CD4-positive, alpha-beta T cell (primary cell): ENCODE results near the gene ALG9. TPM values are rescaled to one million over a fixed set of nuclear protein-coding genes. Genes with fewer than 3 reads are reported as not detected.

ENCODE experiments used
- ATAC-seq: fragments of 200-7000 bp; cut with Tn5 transposase; one replicate; pipeline ENCODE4 v1.10.0; 2022; ENCODE audit warnings: mild to moderate bottlenecking; ENCODE audit not compliant: poor library complexity
- CTCF ChIA-PET: fragments of 350-600 bp; sonication (Branson Sonifier 250); formaldehyde crosslinking; loops from one replicate; lab custom pipeline; 2021; ENCODE audit warnings: antibody characterized with exemption, inconsistent platforms; lab: Charles Lee
- POLR2A ChIA-PET: fragments of 350-600 bp; sonication (Branson Sonifier 250); formaldehyde crosslinking; loops from one replicate; lab custom pipeline; 2021; ENCODE audit warnings: antibody characterized with exemption, inconsistent platforms; lab: Charles Lee
- DNase-seq, 14 experiments: peaks; one replicate each; pipeline ENCODE4 v3.0.0-alpha.2; 2013 to 2020; ENCODE audit warnings: mixed read lengths in 2 of 14
- H3K27ac ChIP-seq, 2 donors: one replicate each; pipeline versions ENCODE4 v1.5.1 to v1.7.0; 2013; ENCODE audit warnings: low read length in 2 of 2, low read depth in 1 of 2, mild to moderate bottlenecking in 1 of 2
- H3K27me3 ChIP-seq, 2 experiments: 1 replicate in 1 of 2; 2 replicates in 1 of 2; pipeline versions ENCODE4 v1.6.1 to v1.7.0; 2013; ENCODE audit warnings: low read length in 2 of 2, control low read depth in 1 of 2, mild to moderate bottlenecking in 1 of 2, moderate library complexity in 1 of 2; ENCODE audit not compliant: insufficient read depth in 2 of 2, control insufficient read depth in 1 of 2
- H3K36me3 ChIP-seq: one replicate; pipeline ENCODE4 v1.6.1; 2013; ENCODE audit warnings: low read length, control low read depth; ENCODE audit not compliant: insufficient read depth
- H3K4me1 ChIP-seq: one replicate; pipeline ENCODE4 v1.6.1; 2013; ENCODE audit warnings: low read length, control low read depth; ENCODE audit not compliant: insufficient read depth
- H3K4me3 ChIP-seq: one replicate; pipeline ENCODE4 v1.5.1; 2013; ENCODE audit warnings: mild to moderate bottlenecking, low read length, moderate library complexity
- H3K9me3 ChIP-seq, 2 experiments: 1 replicate in 1 of 2; 2 replicates in 1 of 2; pipeline versions ENCODE4 v1.6.1 to v1.7.0; 2013; ENCODE audit warnings: low read length in 2 of 2, mild to moderate bottlenecking in 2 of 2, control low read depth in 1 of 2, moderate library complexity in 1 of 2; ENCODE audit not compliant: control insufficient read depth in 1 of 2, insufficient read depth in 1 of 2
- H3K27ac Mint-ChIP-seq: one replicate; pipeline ENCODE4 v1.8.0; 2020; ENCODE audit warnings: mixed read lengths
- H3K27me3 Mint-ChIP-seq: one replicate; pipeline ENCODE4 v1.8.0; 2021; ENCODE audit warnings: mixed read lengths
- H3K36me3 Mint-ChIP-seq: one replicate; pipeline ENCODE4 v1.8.0; 2021; ENCODE audit warnings: low read depth, mixed read lengths
- H3K4me1 Mint-ChIP-seq: one replicate; pipeline ENCODE4 v1.8.0; 2021; ENCODE audit warnings: low read depth, mixed read lengths
- H3K4me3 Mint-ChIP-seq: one replicate; pipeline ENCODE4 v1.8.0; 2020; ENCODE audit warnings: mild to moderate bottlenecking, mixed read lengths
- H3K9me3 Mint-ChIP-seq: one replicate; pipeline ENCODE4 v1.8.0; 2020; ENCODE audit warnings: mixed read lengths
- CTCF ChIP-seq: fragments of 200-600 bp; IDR thresholded peaks from one replicate; pipeline ENCODE4 v1.8.0; 2022; ENCODE audit warnings: antibody characterized with exemption, mild to moderate bottlenecking
- intact Hi-C, 2 experiments: fragments of 100-400 bp; cut with DNase I in 1 of 2; cut with micrococcal nuclease in 1 of 2; formaldehyde crosslinking; loops; one replicate each; pipeline versions ENCODE4 v1.15.1 to v1.9.0; 2023 to 2025; cut with DNase I, micrococcal nuclease
- total RNA-seq, 174 experiments: library from RNA in 2 of 174; stranded (reverse) in 2 of 174; gene quantifications; one replicate each; pipeline ENCODE4 v1.2.3 and lab custom pipeline; 2021 to 2026

Gene ALG9
- total RNA-seq, 2 experiments from 2014 or later = 31.1 to 33.4 TPM

GRCh38 chr11:111801135-111801534 is 70.2 kb downstream of the ALG9 start:
- no peak for ATAC-seq
- Histone ChIP-seq H3K36me3 (peaks cover 33% of the 10 kb centered on the region), H3K4me3 (no peak overlapping the region), H3K27me3 (no peaks in the 10 kb centered on the region), H3K4me1 (no peaks in the 10 kb centered on the region), H3K9me3 (peaks cover 0 to 3% of the 10 kb centered on the region in 2 experiments), H3K27ac (no peak overlapping the region)
- Mint-ChIP-seq H3K36me3 (peaks cover 92% of the 10 kb centered on the region), H3K4me1 (no peaks in the 10 kb centered on the region), H3K27ac (no peak overlapping the region), H3K4me3 (no peak overlapping the region), H3K27me3 (no peaks in the 10 kb centered on the region), H3K9me3 (no peaks in the 10 kb centered on the region)
- POLR2A ChIA-PET = no interaction called here
- CTCF ChIA-PET = no interaction called here
- DNase-seq = no peak
- TF ChIP-seq CTCF = no peak
- intact Hi-C loops = no loop called here

- Mint-ChIP-seq H3K36me3 (peaks cover 82% of the 10 kb centered on the region), H3K27me3 (no peaks in the 10 kb centered on the region), H3K9me3 (no peaks in the 10 kb centered on the region), H3K27ac (no peak overlapping the region), H3K4me3 (no peak overlapping the region), H3K4me1 (no peaks in the 10 kb centered on the region)
- H3K4me1 ChIP-seq = no peaks in the 10 kb centered on the region
- POLR2A ChIA-PET = no interaction called here
- DNase-seq = no peak
- H3K36me3 ChIP-seq = peaks cover 21% of the 10 kb centered on the region
- H3K27me3 ChIP-seq = no peaks in the 10 kb centered on the region
- H3K27ac ChIP-seq = no peak overlapping the region
- no peak for ATAC-seq
- no peak overlapping the region for H3K4me3 ChIP-seq
- H3K9me3 ChIP-seq = peaks cover 0 to 3% of the 10 kb centered on the region in 2 experiments
- no peak for TF ChIP-seq CTCF
- CTCF ChIA-PET = no interaction called here
- intact Hi-C loops = no loop called here
Observed at GRCh38 chr11:111798279-111798678, 73.1 kb downstream of the ALG9 start.

- H3K27me3 ChIP-seq = no peaks in the 10 kb centered on the region
- POLR2A ChIA-PET = no interaction called here
- Mint-ChIP-seq H3K27me3 (no peaks in the 10 kb centered on the region), H3K4me3 (no peak overlapping the region), H3K9me3 (no peaks in the 10 kb centered on the region), H3K4me1 (no peaks in the 10 kb centered on the region), H3K36me3 (peaks cover 72% of the 10 kb centered on the region), H3K27ac (no peak overlapping the region)
- peaks cover 0 to 3% of the 10 kb centered on the region in 2 experiments for H3K9me3 ChIP-seq
- no peak for TF ChIP-seq CTCF
- ATAC-seq (no peak), DNase-seq (peak in 3 of 14 experiments; percentile 4 to 23 (median 12))
- peaks cover 19% of the 10 kb centered on the region for H3K36me3 ChIP-seq
- no peaks in the 10 kb centered on the region for H3K4me1 ChIP-seq
- H3K27ac ChIP-seq = no peak overlapping the region
- CTCF ChIA-PET = no interaction called here
- intact Hi-C loops = no loop called here
- H3K4me3 ChIP-seq = no peak overlapping the region
Observed at GRCh38 chr11:111797145-111797581, 74.2 kb downstream of the ALG9 start.
